Hematopoietic multipotent progenitor cell treated with erythropoietin and hydrocortisone succinate and interleukin-3 and kit ligand, for 17 days (in vitro differentiated cells): ENCODE measurements around the gene THOC6.
A peak's percentile ranks its signal among the peaks of the same experiment; 100 is the strongest.
"Not testable (repeated sequence)": the region's sequence is repeated elsewhere in the genome, so short reads cannot be mapped to it uniquely, and the experiment has no call there.

ENCODE experiments used
- DNase-seq: peaks from one replicate; pipeline ENCODE4 v3.0.0-alpha.2; 2015; ENCODE audit warnings: low spot score

THOC6 gene

DNA sequence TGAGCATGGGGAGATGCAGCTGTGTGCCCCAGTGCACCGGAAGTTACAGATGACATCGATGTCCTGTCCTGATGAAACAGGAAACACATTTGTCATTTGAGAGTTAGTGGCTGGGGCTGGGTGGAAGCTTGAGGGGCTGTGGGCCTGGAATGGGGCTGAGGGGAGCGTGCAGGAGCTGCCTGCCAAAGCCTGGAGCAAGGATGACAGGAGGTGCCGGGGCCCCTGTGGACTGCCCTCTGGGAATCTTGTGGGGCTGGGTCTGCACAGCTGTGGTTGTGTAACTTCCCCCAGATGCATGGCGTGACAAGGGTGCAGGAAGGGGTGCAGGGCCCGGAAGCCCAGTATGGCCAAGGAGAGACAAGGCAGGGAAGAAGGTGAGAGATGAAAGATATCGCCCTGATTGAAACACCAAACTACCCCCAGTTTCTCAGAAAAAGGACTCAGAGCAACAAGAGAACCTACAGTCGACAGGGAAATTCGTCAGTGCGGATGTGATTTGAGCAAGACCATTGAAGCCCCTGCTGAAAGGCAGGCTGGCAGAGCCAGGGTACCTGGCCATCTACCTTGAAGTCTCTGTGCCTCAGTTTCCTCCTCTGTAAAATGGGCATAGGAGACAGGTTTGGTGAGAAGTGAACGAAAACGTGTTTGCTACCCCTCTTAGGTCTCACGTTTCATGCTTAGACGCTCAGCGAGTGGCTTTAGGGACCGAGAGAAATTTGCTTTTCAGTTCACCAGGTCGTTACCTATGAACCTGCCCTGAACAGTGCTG lies 31.3 kb downstream of the THOC6 start:
- no peak for DNase-seq

DNA sequence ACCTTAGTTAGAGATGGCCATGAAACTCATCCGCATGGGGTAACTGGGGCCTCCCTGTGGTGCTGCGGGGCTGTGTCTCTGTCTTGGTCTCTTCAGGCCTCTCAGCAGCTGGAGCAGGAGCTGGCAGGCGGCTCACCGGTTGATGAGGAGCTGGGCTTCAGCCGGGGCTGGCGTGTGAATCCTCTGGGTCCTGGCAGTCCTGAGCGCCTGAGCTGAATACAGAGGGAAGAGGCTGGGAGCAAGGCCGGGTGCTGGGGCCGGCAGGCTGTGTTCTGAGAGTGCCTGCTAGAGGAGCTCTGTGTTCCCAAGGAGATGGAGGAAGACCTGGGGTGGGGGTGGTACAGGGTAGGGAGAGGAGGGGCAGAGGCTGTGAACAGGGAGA lies 31.9 kb downstream of the THOC6 start:
- not testable (repeated sequence) for DNase-seq

DNA sequence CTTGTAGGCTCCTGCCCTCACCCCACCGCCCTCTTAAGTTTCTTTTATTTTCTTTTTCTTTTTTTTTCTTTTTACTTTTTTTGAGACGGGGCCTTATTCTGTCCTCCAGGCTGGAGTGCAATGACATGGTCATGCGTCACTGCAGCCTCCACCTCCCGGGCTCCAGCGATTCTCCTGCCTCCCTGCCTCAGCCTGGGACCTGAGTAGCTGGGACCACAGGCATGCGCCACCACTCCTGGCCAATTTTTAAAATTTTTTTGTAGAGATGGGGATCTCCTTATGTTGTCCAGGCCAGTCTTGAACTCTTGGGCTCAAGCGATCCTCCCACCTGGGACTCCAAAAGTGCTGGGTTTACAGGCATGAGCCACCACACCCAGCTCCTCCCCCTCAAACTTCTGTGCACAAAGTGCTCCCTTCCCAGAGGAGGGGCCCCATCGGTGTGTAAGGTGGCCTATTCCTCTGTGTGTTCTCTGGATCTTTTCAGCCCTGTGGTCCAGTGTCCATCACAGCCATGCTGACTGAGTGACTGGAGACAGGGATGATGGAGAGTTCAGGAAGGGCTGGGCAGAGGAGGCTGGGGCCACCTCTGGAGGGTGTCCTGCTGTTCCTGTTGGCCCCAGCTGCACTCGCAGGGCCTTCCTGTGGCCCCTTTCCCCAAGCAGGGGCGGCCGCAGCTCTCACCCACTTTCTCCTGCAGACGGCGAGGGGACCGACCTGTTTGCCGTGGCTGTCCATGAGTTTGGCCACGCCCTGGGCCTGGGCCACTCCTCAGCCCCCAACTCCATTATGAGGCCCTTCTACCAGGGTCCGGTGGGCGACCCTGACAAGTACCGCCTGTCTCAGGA lies 32.7 kb downstream of the THOC6 start:
- no peak for DNase-seq

DNA sequence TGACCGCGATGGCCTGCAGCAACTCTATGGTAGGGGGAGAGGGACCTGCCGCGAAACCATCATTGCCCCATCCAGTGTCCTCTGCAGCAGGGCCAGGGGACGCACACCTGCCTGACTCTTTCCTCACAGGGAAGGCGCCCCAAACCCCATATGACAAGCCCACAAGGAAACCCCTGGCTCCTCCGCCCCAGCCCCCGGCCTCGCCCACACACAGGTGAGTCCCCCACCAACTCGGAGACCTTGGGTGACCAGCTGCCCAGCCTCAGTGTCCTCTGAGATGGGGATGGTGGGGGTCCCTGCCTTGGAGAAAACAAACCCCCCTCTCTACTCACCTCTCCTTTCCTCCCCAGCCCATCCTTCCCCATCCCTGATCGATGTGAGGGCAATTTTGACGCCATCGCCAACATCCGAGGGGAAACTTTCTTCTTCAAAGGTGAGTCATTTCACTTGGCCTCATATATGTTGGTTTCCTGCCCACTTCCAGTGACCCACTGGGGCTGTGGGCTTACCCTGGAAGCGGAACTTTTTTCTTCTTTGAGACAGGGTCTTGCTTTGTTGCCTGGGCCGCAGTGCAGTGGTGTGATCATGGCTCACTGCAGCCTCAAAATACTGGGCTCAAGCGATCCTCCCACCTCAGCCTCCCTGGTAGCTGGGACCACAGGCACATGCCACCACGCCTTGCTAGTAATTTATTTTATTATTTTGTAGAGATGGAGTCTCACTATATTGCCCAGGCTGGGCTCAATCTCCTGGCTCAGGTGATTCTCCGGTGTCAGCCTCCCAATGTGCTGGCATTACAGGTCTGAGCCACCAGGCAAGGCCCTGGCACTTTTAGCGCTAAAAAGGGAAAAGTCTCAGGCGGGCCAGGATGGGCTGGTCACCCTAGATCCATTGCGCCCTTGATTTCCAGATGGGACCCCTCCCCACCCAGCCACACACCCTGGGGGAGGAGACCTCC lies 33.6 kb downstream of the THOC6 start:
- DNase-seq, result no peak

DNA sequence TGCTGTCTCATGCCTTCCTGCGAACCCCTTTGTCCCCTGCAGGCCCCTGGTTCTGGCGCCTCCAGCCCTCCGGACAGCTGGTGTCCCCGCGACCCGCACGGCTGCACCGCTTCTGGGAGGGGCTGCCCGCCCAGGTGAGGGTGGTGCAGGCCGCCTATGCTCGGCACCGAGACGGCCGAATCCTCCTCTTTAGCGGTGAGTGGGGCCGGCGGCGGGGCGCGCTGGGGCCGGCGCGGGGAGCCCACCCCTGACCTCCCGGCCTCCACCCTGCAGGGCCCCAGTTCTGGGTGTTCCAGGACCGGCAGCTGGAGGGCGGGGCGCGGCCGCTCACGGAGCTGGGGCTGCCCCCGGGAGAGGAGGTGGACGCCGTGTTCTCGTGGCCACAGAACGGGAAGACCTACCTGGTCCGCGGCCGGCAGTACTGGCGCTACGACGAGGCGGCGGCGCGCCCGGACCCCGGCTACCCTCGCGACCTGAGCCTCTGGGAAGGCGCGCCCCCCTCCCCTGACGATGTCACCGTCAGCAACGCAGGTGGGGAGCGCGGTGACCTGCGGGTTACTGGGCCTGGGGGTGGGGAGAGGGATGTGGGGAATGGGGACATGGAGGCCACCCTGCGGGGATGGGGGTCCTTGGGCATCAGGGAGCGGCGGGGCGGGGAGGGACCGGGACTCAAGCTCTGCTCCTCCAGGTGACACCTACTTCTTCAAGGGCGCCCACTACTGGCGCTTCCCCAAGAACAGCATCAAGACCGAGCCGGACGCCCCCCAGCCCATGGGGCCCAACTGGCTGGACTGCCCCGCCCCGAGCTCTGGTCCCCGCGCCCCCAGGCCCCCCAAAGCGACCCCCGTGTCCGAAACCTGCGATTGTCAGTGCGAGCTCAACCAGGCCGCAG lies 34.5 kb downstream of the THOC6 start:
- peak; percentile 8 for DNase-seq

DNA sequence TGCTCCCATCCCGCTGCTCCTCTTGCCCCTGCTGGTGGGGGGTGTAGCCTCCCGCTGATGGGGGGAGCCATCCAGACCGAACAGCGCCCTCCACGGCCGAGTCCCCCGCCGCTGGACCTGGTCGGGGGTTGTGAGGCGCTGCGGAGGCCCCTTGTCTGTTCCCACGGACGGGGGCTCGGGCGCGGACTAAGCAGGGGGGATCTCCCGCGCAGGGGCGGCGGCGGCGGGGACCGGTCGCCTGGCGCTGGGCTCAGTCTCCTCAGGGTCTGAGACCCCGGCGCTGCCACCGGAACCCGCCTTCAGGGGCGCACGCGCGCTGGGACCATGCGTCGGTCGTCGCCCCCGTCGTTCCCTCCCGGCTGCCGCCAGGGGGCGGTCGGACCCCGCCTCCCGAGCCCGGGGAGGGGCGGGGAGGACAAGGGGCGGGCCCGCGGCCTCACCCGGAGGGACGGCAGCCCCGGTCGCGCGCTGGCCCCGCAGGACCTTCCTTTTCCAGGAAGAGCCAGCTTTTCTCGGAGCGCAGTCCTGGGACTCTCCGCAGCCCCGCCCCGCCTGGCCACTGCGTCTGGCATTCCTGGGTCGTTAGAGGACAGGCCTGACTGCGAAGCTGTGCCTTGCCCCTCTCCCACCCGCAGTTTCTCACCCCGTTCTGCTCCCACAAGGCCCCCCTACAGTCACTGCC lies 35.3 kb downstream of the THOC6 start:
- DNase-seq, result peak; percentile 76

DNA sequence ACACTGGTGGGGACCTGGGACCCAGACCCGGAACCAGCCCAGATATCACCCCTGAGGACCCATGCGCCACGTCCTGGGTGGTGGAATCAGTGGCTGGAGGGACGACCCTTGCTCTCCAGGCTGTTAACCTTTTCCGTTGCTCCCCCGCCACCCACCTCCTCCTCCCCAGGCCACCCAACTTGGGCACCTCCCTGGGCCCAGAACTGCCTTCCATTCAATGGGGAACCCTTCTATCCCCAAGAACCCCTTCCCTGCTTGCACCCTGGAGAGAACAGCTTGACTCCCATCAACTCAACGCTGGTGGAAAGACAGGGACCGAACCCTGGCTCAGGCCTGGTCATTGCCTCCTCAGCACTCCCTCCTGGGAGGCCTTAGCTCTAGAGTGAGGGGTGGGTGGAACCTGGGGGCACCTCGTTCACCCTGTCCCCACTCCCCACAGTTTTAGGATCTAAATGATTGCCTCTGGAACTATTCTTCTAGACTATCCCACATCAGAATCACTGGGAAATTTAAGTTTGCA lies 35.9 kb downstream of the THOC6 start:
- no peak for DNase-seq

DNA sequence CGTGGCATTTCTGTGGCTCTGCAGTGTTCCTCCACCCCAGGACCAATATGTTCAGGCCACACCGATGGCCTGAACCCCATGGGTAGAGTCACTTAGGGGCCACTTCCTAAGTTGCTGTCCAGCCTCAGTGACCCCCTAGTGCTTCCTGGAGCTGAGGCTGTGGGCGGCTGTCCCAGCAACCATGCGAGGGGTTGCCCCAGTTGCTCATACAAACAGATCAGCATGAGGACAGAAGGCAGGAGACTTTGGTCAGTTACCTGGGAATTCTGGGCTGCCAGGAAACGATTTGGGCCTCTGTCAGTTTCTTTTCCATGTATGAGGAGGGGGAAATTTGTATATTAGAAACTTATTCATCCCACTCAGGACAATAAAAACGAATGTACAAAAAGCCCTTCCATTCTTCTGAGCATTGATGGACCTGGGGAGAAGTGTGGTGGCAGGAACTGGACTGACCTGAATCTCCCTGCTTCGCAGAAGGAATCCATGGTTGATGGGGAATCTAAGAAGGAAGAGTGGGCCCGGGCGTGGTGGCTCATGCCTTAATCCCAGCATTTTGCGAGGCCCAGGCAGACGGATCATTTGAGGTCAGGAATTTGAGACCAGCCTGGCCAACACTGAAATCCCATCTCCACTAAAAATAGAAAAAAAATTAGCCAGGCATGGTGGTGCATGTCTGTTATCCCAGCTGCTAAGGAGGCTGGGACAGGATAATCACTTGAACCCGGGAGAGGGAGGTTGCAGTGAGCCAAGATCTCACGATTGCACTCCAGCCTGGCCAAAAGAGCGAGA lies 36.7 kb downstream of the THOC6 start:
- no peak for DNase-seq

DNA sequence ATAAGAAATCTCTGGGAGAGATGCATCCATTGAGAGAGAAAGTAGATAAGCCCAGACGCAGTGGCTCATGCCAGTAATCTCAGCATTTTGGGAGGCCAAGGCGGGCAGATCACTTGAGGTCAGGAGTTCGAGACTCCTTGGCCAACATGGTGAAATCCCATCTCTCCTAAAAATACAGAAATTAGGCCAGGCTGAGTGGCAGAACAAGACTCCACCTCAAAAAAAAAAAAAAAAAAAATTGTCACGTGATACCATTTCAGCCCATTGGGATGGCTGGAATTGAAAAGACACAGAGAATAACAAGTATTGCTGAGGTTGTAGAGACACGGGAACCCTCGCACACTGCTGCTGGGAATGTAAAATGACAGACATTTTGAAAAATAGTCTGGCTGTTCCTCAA lies 38.7 kb downstream of the THOC6 start:
- DNase-seq, result no peak

DNA sequence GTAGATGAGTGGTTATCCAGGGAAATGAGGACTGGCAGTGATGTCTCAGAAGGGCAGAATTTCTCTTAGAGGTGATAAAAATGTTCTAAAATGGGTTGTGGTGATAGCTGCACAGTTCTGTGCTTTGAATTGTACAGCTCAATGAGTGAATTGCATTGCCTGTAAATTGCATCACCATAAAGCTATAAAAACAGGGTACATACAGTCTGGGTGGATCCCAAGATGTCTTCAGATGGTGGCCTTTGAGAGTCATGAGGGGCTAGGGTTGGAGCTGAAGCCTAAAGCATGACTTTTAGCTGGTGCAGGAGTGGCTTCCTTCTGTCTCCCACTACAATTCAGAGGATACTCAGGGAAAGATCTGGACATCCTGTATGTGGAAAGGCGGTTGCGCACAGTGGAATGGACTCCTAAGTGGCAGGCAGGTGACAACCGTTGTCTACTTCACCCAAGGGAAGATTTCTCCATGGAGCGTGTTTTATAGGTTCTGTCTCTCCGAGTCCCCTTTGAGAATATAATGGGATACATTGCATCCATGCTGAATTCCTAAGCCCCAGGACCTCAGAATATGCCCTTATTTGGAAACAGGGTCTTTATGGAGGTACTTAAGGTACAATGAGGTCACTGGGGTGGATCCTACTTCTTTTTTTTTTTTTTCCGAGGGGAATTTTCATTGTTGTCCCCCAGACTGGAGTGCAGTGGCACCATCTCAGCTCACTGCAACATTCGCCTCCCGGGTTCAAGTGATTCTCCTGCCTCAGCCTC lies 40.0 kb downstream of the THOC6 start:
- DNase-seq, result no peak

DNA sequence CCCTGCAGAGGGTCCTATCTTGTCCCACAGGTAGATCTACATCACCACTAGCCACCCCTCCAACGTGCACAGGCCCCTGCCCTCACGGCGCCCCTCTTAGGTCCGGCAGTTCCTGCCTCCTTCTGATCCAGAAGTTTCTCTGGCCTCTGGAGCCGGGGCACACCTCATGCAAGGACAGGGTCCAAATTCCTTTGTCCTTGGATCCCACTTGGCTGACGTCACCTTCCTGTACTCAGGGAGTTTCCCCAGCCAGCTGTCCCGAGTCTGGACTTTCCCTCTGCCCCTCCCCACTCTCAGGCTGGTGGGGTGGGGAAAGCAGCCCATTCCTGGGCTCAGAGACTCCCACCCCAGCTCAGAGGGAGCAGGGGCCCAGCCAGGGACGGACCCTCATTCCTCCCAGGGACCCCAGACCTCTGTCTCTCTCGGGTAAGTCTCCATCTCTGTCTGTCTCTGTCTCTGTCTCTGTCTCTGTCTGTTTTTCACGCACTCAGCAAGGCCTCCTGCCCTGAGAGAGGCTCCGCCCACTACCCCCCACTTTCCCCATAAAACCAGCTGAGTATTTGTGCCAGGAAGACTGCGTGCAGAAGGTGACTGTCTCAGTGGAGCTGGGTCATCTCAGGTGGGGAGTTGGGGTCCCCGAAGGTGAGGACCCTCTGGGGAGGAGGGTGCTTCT lies 41.4 kb downstream of the THOC6 start, which contains the start of gene IL32:
TSS of gene IL32 (plus strand) at position 572 of the 673 bp plus-strand sequence. CDS start 172 bp downstream, outside the sequence.
- DNase-seq, result no peak

DNA sequence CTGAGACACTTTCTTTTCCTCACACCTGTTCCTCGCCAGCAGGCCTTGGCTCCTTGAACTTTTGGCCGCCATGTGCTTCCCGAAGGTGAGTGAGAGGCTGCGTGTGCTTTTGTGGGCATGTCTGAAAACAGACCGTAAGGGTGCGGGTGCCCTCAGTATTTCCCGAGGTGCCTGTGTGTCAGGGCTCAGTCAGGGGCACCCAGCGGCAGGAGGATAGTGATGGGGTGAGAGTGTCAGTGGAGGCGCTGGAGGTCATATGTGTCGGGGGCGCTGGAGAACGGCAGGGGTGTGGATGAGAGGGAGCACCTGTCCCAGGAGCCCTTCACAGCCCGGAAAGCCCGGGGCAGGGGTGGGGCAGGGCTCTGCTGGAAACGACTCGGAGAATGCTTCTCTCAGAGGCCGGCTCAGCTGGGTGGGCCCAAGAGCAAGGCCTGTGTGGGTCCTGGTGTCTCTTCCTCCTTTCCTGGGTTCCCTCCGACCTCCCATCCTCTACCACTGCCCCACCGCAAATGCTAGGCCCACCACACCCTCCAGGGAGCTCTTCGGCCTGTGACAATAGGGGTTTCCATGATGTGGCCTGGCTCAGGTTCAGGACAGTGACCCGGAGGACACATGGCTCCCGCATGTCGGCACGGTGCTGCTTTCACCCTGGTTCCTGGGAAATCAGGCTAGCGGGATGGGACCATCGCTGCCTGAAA lies 42.1 kb downstream of the THOC6 start:
- DNase-seq, result no peak

DNA sequence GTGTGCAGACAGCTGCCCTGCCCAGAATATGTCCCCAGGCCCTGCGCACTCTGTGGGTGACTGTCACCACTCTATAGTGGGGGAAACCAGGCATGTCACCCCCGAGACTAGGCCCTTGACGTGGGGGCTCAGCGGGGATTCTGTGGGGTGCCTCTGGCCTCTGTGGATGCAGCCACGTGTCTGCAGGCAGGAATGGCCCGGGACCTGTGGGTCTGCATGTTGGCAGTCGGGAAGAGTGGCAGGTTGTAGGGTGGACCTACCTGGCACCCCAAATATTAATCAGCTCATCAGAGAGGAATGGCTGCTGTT lies 42.6 kb downstream of the THOC6 start:
- no peak for DNase-seq

DNA sequence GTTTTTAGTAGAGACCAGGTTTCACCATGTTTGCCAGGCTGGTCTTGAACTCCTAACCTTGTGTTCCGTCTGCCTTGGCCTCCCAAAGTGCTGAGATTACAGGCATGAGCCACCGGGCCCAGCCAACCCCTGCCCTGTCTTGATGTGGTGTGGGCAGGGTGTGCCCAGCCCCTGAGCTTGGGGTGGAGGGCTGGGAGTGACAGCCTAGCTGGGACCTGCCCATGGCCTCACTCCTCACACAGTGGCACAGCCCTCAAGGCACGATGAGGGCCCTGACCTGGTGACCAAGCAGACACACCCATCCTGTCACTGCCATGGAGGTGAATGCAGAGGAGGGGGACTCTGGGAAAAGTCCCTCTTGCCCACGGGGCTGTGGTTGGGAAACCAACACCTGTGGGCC lies 44.7 kb downstream of the THOC6 start:
- DNase-seq, result no peak

DNA sequence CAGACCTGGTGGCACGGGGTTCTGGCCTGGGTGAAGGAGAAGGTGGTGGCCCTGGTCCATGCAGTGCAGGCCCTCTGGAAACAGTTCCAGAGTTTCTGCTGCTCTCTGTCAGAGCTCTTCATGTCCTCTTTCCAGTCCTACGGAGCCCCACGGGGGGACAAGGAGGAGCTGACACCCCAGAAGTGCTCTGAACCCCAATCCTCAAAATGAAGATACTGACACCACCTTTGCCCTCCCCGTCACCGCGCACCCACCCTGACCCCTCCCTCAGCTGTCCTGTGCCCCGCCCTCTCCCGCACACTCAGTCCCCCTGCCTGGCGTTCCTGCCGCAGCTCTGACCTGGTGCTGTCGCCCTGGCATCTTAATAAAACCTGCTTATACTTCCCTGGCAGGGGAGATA lies 45.3 kb downstream of the THOC6 start:
- not testable (repeated sequence) for DNase-seq

DNA sequence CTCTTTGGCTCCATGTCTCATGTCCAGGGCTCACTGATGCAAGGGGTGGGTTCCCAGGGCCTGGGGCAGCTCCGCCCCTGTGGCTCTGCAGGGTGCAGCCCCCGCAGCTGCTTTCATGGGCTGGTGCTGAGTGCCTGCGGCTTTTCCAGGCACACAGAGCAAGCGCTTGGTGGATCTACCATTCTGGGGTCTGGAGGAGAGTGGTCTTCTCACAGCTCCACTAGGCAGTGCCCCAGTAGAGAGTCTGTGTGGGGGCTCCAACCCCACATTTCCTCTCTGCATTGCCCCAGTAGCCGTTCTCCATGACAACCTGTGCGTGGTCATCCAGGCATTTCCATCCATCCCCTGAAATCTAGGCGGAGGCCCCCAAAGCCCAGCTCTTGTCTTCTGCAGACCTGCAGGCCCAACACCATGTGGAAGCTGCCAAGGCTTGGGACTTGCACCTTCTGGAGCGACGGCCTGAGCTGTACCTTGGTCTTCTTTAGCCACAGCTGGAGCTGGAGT lies 46.8 kb downstream of the THOC6 start:
- DNase-seq, result no peak

DNA sequence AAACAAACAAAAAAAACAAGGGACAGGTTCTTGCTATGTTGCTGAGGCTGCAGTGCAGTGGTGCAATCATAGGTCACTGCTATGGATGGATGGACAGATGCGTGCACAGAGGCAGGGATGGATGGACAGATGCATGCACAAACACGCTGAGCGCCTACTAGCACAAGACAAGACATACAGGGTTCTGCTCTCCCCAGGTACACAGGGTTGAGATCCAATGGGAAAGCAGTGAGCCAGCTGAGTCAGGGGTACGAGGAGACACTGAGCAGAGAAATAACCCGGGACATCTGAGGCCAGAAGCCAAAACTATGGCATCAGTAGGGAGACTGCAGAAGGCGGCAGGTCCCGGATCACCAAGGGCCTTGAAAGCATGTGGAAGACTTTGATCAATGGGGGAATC lies 47.8 kb downstream of the THOC6 start:
- DNase-seq, result no peak
